ENCODE results near the gene EYS.

EYS gene

DNA sequence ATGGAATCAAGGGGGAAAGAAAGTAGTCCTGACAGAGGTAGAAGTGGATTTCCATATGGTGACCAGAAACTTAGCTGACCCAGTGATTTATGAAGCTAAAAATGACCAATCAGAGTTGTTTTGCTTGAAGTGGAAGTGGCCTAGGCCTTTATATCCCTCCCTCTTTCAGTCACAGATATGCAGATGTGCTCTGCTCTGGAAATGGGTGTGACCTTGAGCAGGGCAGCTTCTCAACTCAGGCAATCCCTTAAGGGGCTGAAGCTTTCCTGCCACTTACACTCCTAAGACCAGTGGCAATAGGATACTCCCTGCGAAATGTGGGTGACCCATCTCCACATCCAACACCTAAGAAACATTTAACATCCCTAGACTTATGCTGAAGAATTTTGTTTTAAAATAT lies 256.6 kb downstream of the EYS start:
- Histone ChIP-seq H4K20me1 (ENCODE audit: control insufficient read depth, insufficient read depth, low read depth, low read length) (no peaks in the 10 kb centered on the region), H3K4me1 (ENCODE audit: control insufficient read depth, low read length) (no peaks in the 10 kb centered on the region), H3K9me2 (replicated peaks; ENCODE audit: control insufficient read depth, low read length) (no peaks in the 10 kb centered on the region), H3K4me3 (ENCODE audit: low read length) (no peak overlapping the region), H3K79me2 (ENCODE audit: control insufficient read depth, low read length) (no peaks in the 10 kb centered on the region), H3K27ac (ENCODE audit: low read depth, low read length) (no peak overlapping the region), H3K4me2 (ENCODE audit: low read length) (no peak overlapping the region), H3K9me3 (ENCODE audit: control insufficient read depth, insufficient read depth, low read length) (no peaks in the 10 kb centered on the region), H3K27me3 (ENCODE audit: control insufficient read depth, low read length) (no peaks in the 10 kb centered on the region), H3F3A (ENCODE audit: control insufficient read depth, insufficient read depth) (no peaks in the 10 kb centered on the region), H3K36me3 (ENCODE audit: control insufficient read depth, low read length) (no peaks in the 10 kb centered on the region)
- TF ChIP-seq CTCF (IDR thresholded peaks at IDR 0.05; ENCODE audit: low read depth, low read length, poor library complexity, severe bottlenecking) (no peak), EZH2phosphoT487 (IDR thresholded peaks at IDR 0.05; ENCODE audit: borderline replicate concordance, low read length) (no peak)

- no peaks in the 10 kb centered on the region for H3K36me3 ChIP-seq (ENCODE audit: control insufficient read depth, low read length)
- no peaks in the 10 kb centered on the region for H4K20me1 ChIP-seq (ENCODE audit: control insufficient read depth, insufficient read depth, low read depth, low read length)
- H3K27me3 ChIP-seq (ENCODE audit: control insufficient read depth, low read length) = no peaks in the 10 kb centered on the region
- H3K4me1 ChIP-seq (ENCODE audit: control insufficient read depth, low read length) = no peaks in the 10 kb centered on the region
- no peak for TF ChIP-seq EZH2phosphoT487 (IDR thresholded peaks at IDR 0.05; ENCODE audit: borderline replicate concordance, low read length)
- TF ChIP-seq CTCF (IDR thresholded peaks at IDR 0.05; ENCODE audit: low read depth, low read length, poor library complexity, severe bottlenecking) = no peak
- H3K9me2 ChIP-seq (replicated peaks; ENCODE audit: control insufficient read depth, low read length) = no peaks in the 10 kb centered on the region
- H3K79me2 ChIP-seq (ENCODE audit: control insufficient read depth, low read length) = no peaks in the 10 kb centered on the region
- H3K4me2 ChIP-seq (ENCODE audit: low read length) = no peak overlapping the region
- H3K27ac ChIP-seq (ENCODE audit: low read depth, low read length) = no peak overlapping the region
- H3K9me3 ChIP-seq (ENCODE audit: control insufficient read depth, insufficient read depth, low read length) = no peaks in the 10 kb centered on the region
- H3K4me3 ChIP-seq (ENCODE audit: low read length) = no peak overlapping the region
- H3F3A ChIP-seq (ENCODE audit: control insufficient read depth, insufficient read depth) = no peaks in the 10 kb centered on the region
These were observed 257.1 kb downstream of the EYS start for GRCh38 chr6:65449926-65450325.

GRCh38 chr6:65448866-65449265 lies 258.2 kb downstream of the EYS start:
- no peak overlapping the region for H3K4me2 ChIP-seq (ENCODE audit: low read length)
- H3K9me3 ChIP-seq (ENCODE audit: control insufficient read depth, insufficient read depth, low read length) = no peaks in the 10 kb centered on the region
- no peaks in the 10 kb centered on the region for H3K79me2 ChIP-seq (ENCODE audit: control insufficient read depth, low read length)
- no peaks in the 10 kb centered on the region for H3K9me2 ChIP-seq (replicated peaks; ENCODE audit: control insufficient read depth, low read length)
- no peaks in the 10 kb centered on the region for H4K20me1 ChIP-seq (ENCODE audit: control insufficient read depth, insufficient read depth, low read depth, low read length)
- TF ChIP-seq EZH2phosphoT487 (IDR thresholded peaks at IDR 0.05; ENCODE audit: borderline replicate concordance, low read length) = no peak
- TF ChIP-seq CTCF (IDR thresholded peaks at IDR 0.05; ENCODE audit: low read depth, low read length, poor library complexity, severe bottlenecking) = no peak
- no peak overlapping the region for H3K27ac ChIP-seq (ENCODE audit: low read depth, low read length)
- H3K4me1 ChIP-seq (ENCODE audit: control insufficient read depth, low read length) = no peaks in the 10 kb centered on the region
- H3K36me3 ChIP-seq (ENCODE audit: control insufficient read depth, low read length) = no peaks in the 10 kb centered on the region
- H3F3A ChIP-seq (ENCODE audit: control insufficient read depth, insufficient read depth) = no peaks in the 10 kb centered on the region
- no peaks in the 10 kb centered on the region for H3K27me3 ChIP-seq (ENCODE audit: control insufficient read depth, low read length)
- H3K4me3 ChIP-seq (ENCODE audit: low read length) = no peak overlapping the region

DNA sequence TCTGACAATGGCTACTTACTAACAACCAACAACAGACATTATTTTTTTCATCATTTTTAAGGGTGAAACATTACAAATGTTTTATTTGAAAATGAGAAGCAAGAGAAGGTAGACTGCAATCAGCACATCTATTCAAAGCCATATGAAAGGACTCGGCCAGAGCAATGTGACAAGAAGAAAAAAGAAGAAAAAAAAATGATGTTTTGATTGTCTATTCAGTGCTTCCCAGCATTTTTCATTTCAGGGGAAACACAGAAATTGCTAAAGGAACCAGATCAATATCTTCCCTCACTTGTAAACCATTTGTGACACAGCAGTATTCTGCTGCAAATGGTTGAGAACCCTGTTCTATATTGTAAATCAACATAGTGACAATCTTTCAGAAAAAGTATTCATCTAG lies 270.7 kb downstream of the EYS start:
- Histone ChIP-seq H3K36me3 (ENCODE audit: control insufficient read depth, low read length) (no peaks in the 10 kb centered on the region), H4K20me1 (ENCODE audit: control insufficient read depth, insufficient read depth, low read depth, low read length) (no peaks in the 10 kb centered on the region), H3K79me2 (ENCODE audit: control insufficient read depth, low read length) (no peaks in the 10 kb centered on the region), H3K4me3 (ENCODE audit: low read length) (no peak overlapping the region), H3K4me1 (ENCODE audit: control insufficient read depth, low read length) (no peaks in the 10 kb centered on the region), H3K9me2 (replicated peaks; ENCODE audit: control insufficient read depth, low read length) (no peaks in the 10 kb centered on the region), H3K27me3 (ENCODE audit: control insufficient read depth, low read length) (no peaks in the 10 kb centered on the region), H3K9me3 (ENCODE audit: control insufficient read depth, insufficient read depth, low read length) (no peaks in the 10 kb centered on the region), H3K27ac (ENCODE audit: low read depth, low read length) (no peak overlapping the region), H3K4me2 (ENCODE audit: low read length) (no peak overlapping the region), H3F3A (ENCODE audit: control insufficient read depth, insufficient read depth) (no peaks in the 10 kb centered on the region)
- TF ChIP-seq CTCF (IDR thresholded peaks at IDR 0.05; ENCODE audit: low read depth, low read length, poor library complexity, severe bottlenecking) (no peak), EZH2phosphoT487 (IDR thresholded peaks at IDR 0.05; ENCODE audit: borderline replicate concordance, low read length) (no peak)
